GM23248 (cell line): ENCODE measurements around the gene ZNF43. TPM values are rescaled to one million over a fixed set of nuclear protein-coding genes. Genes with fewer than 3 reads are reported as not detected.
"Not testable (repeated sequence)": the region's sequence is repeated elsewhere in the genome, so short reads cannot be mapped to it uniquely, and the experiment has no call there.

ENCODE experiments used
- DNase-seq: peaks from one replicate; pipeline ENCODE4 v3.0.0-alpha.2; 2015
- H2AFZ ChIP-seq: fragments of 200-600 bp; sonication (generic); 2 replicates; pipeline ENCODE4 v1.6.1; 2016; ENCODE audit warnings: antibody characterized with exemption
- H3F3A ChIP-seq: fragments of 200-600 bp; sonication (generic); 2 replicates; pipeline ENCODE4 v1.6.1; 2016; ENCODE audit warnings: mild to moderate bottlenecking, antibody characterized with exemption, mixed run types; ENCODE audit not compliant: insufficient read depth
- H3K27ac ChIP-seq: fragments of 200-600 bp; sonication (generic); 2 replicates; pipeline ENCODE4 v1.5.1; 2016; ENCODE audit warnings: mild to moderate bottlenecking
- H3K27me3 ChIP-seq: fragments of 200-600 bp; sonication (generic); replicated peaks from 2 replicates; pipeline ENCODE4 v1.6.1; 2016; ENCODE audit warnings: mild to moderate bottlenecking; ENCODE audit not compliant: insufficient read depth
- H3K36me3 ChIP-seq: fragments of 200-600 bp; sonication (generic); 2 replicates; pipeline ENCODE4 v1.6.1; 2016; ENCODE audit warnings: low read depth, mild to moderate bottlenecking
- H3K4me1 ChIP-seq: fragments of 200-600 bp; sonication (generic); 2 replicates; pipeline ENCODE4 v1.6.1; 2016; ENCODE audit warnings: mild to moderate bottlenecking; ENCODE audit not compliant: insufficient read depth
- H3K4me2 ChIP-seq: fragments of 200-600 bp; sonication (generic); one replicate; pipeline ENCODE4 v1.6.1; 2016; ENCODE audit warnings: mild to moderate bottlenecking; ENCODE audit not compliant: unreplicated experiment
- H3K4me3 ChIP-seq: fragments of 200-600 bp; sonication (generic); 2 replicates; pipeline ENCODE4 v1.5.1; 2016; ENCODE audit warnings: mild to moderate bottlenecking
- H3K79me2 ChIP-seq: fragments of 200-600 bp; sonication (generic); 2 replicates; pipeline ENCODE4 v1.6.1; 2016; ENCODE audit warnings: mild to moderate bottlenecking; ENCODE audit not compliant: insufficient read depth
- H3K9ac ChIP-seq: fragments of 200-600 bp; sonication (generic); 2 replicates; pipeline ENCODE4 v1.6.1; 2016; ENCODE audit warnings: mild to moderate bottlenecking
- H3K9me2 ChIP-seq: fragments of 200-600 bp; sonication (generic); 2 replicates; pipeline ENCODE4 v1.6.1; 2016; ENCODE audit warnings: mixed run types, mild to moderate bottlenecking, moderate library complexity; ENCODE audit not compliant: insufficient read depth
- H3K9me3 ChIP-seq: fragments of 200-600 bp; sonication (generic); one replicate; pipeline ENCODE4 v1.6.1; 2017; ENCODE audit warnings: low read depth
- H4K20me1 ChIP-seq: fragments of 200-600 bp; sonication (generic); 2 replicates; pipeline ENCODE4 v1.6.0; 2016; ENCODE audit not compliant: insufficient read depth
- EZH2 ChIP-seq: fragments of 200-600 bp; sonication (generic); IDR thresholded peaks from 2 replicates; pipeline ENCODE4 v1.6.1; 2018; ENCODE audit warnings: antibody characterized with exemption, mild to moderate bottlenecking; ENCODE audit not compliant: insufficient read depth, poor library complexity, severe bottlenecking
- EZH2phosphoT487 ChIP-seq: fragments of 200-600 bp; sonication (generic); IDR thresholded peaks from 2 replicates; pipeline ENCODE4 v1.6.1; 2018; ENCODE audit warnings: antibody characterized with exemption, moderate library complexity, mild to moderate bottlenecking, low read depth; ENCODE audit not compliant: insufficient read depth
- WGBS, 2 experiments: methylation state at CpG; one replicate each; pipeline ENCODE4 v1.1.6; 2015 to 2017; ENCODE audit warnings: low lambda C conversion rate in 2 of 2, low coverage in 1 of 2; ENCODE audit errors: missing lambda C conversion rate in 2 of 2; 5-methylcytosine and 5-hydroxymethylcytosine counted together
- in situ Hi-C: fragments of 300-500 bp; cut with MboI; formaldehyde crosslinking; loops from 2 replicates; pipeline ENCODE4 v1.15.0; 2020
- polyA plus RNA-seq: library from polyadenylated mRNA; unstranded; fragments of >200 nt; fragmentation: Nextera tagmentation; extraction: Ambion mirVana; gene quantifications from 2 replicates; pipeline ENCODE4 v1.2.1, GENCODE V29; 2016
- total RNA-seq: library from RNA; depleted of rRNA; stranded (reverse); fragments of >200 nt; shearing (Covaris generic); gene quantifications from 2 replicates; pipeline ENCODE4 v1.2.3, GENCODE V29; 2014

Gene ZNF43
- total and polyA plus RNA-seq, 2 experiments from 2014 or later, result 4.3 to 4.4 TPM

GRCh38 chr19:21878646-21879045, 42.7 kb upstream of the ZNF43 start:
- Histone ChIP-seq H3K4me3 (no peak overlapping the region), H3K36me3 (no peaks in the 10 kb centered on the region), H3K9me3 (no peaks in the 10 kb centered on the region), H3K4me1 (no peaks in the 10 kb centered on the region), H3K27ac (no peak overlapping the region), H3K9me2 (no peaks in the 10 kb centered on the region), H3F3A (no peaks in the 10 kb centered on the region), H3K27me3 (no peaks in the 10 kb centered on the region), H4K20me1 (no peaks in the 10 kb centered on the region), H3K79me2 (no peaks in the 10 kb centered on the region), H3K9ac (no peak overlapping the region), H2AFZ (no peak overlapping the region), H3K4me2 (no peak overlapping the region)
- in situ Hi-C loops, result no loop called here
- DNase-seq, result no peak
- no peak for TF ChIP-seq EZH2phosphoT487
- no peak for TF ChIP-seq EZH2
- 26 to 41% methylated on average over 4 of the region's 4 CpGs for WGBS, 2 experiments

- no peak overlapping the region for H2AFZ ChIP-seq
- TF ChIP-seq EZH2phosphoT487 (no peak), EZH2 (no peak)
- in situ Hi-C loops, result no loop called here
- no peaks in the 10 kb centered on the region for H3K27me3 ChIP-seq
- H3K4me1 ChIP-seq, result no peaks in the 10 kb centered on the region
- no peaks in the 10 kb centered on the region for H4K20me1 ChIP-seq
- H3K9me3 ChIP-seq, result no peaks in the 10 kb centered on the region
- no peaks in the 10 kb centered on the region for H3K36me3 ChIP-seq
- H3F3A ChIP-seq, result no peaks in the 10 kb centered on the region
- no peak for DNase-seq
- no peaks in the 10 kb centered on the region for H3K79me2 ChIP-seq
- no peak overlapping the region for H3K27ac ChIP-seq
- H3K9me2 ChIP-seq, result no peaks in the 10 kb centered on the region
- 23 to 26% methylated on average over 2 of the region's 2 CpGs for WGBS, 2 experiments
- H3K9ac ChIP-seq, result no peak overlapping the region
- H3K4me3 ChIP-seq, result no peak overlapping the region
- H3K4me2 ChIP-seq, result no peak overlapping the region
Observed at GRCh38 chr19:21877976-21878375, 42.0 kb upstream of the ZNF43 start.

DNA sequence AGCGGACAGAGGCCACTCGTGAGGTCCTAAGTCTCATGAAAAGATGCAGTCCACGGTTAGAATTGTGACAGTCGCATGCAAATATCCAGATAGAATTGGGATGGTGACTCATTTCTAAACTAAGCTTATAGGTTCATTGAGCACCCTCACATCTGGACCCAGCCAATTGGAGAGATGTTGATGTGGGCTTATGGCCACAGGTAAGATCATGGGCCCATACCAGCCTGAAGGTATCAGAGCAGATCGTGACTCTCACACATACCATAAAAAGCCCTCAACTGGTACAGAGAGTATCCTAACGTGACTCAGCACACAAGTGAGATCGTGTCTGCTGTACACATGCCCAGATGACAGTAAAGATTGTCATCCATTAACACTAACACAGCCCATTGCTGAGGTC, 40.6 kb upstream of the ZNF43 start:
- DNase-seq, H2AFZ ChIP-seq, H3K4me2 ChIP-seq, H3K4me3 ChIP-seq, H3K9ac ChIP-seq, H4K20me1 ChIP-seq, H3K27me3 ChIP-seq, H3F3A ChIP-seq, H3K4me1 ChIP-seq, H3K27ac ChIP-seq, H3K9me3 ChIP-seq, H3K79me2 ChIP-seq, in situ Hi-C loops, H3K36me3 ChIP-seq, H3K9me2 ChIP-seq: not testable (repeated sequence)
- 54 to 62% methylated on average over 6 to 7 of the region's 7 CpGs for WGBS, 2 experiments

- WGBS, 2 experiments, result 18 to 22% methylated on average over 9 of the region's 9 CpGs
- H3K4me3 ChIP-seq, result no peak overlapping the region
- H3K36me3 ChIP-seq, result no peaks in the 10 kb centered on the region
- no peaks in the 10 kb centered on the region for H3K27me3 ChIP-seq
- in situ Hi-C loops, result no loop called here
- no peak overlapping the region for H2AFZ ChIP-seq
- no peak overlapping the region for H3K27ac ChIP-seq
- H3K9ac ChIP-seq, result no peak overlapping the region
- H3K9me2 ChIP-seq, result no peaks in the 10 kb centered on the region
- H3K9me3 ChIP-seq, result no peaks in the 10 kb centered on the region
- H3K4me2 ChIP-seq, result no peak overlapping the region
- no peaks in the 10 kb centered on the region for H4K20me1 ChIP-seq
- peaks cover 3% of the 10 kb centered on the region; the same call in 1 of the 2 replicates for H3F3A ChIP-seq
- no peaks in the 10 kb centered on the region for H3K79me2 ChIP-seq
- DNase-seq, result no peak
- TF ChIP-seq EZH2 (no peak), EZH2phosphoT487 (no peak)
- H3K4me1 ChIP-seq, result no peaks in the 10 kb centered on the region
Observed at GRCh38 chr19:21856773-21857514, 21.0 kb upstream of the ZNF43 start.
